ENCODE results near the gene DPY19L3.
"Not testable (repeated sequence)": the region's sequence is repeated elsewhere in the genome, so short reads cannot be mapped to it uniquely, and the experiment has no call there.

Gene DPY19L3

DNA sequence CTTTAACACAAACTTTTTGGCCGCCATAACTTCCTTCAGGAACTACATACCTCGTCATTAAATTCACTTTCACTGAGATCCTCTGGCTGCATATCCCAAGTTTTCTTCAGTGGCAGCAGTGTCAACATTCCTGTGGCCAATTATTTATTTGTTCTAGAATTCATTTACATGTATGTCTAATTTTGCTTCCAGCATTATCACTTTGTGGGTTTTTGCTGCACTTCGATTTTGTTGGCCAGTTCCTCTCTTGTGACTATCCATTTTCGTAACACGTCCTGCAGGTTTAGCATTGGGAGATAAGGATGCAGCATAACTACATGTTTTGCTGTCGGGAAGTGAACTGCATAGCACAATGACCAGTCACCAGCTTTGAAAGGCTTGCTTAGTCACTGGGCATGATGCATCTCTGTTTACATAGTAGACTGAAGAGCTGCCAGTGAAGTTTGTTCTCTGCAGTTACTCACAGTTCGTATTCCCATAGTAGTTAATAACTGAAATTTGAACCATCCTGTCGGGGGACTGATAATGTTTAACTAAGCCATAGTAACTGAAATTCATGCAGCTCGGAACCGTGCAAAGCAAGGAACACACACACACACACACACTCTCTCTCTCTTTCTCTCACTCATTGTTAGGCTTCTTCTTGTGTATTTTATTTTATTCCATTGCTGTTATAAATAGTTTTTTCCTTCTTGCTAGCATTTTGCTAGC lies 31.8 kb upstream of the DPY19L3 start:
- DNase-seq (ENCODE audit: low spot score in 2 of 2), result no peak
- Mint-ChIP-seq H3K4me3 (no peak overlapping the region), H3K4me1 (peaks cover 17% of the 10 kb centered on the region), H3K9me3 (no peaks in the 10 kb centered on the region), H3K36me3 (peaks cover 84% of the 10 kb centered on the region), H3K27ac (no peak overlapping the region)
- no peak for ATAC-seq

- Mint-ChIP-seq H3K4me1 (peaks cover 13% of the 10 kb centered on the region), H3K36me3 (peaks cover 91% of the 10 kb centered on the region)
- ATAC-seq; H3K9me3 Mint-ChIP-seq; H3K4me3 Mint-ChIP-seq; H3K27ac Mint-ChIP-seq; DNase-seq (ENCODE audit: low spot score in 2 of 2): not testable (repeated sequence)
These were observed 31.2 kb upstream of the DPY19L3 start for GRCh38 chr19:32374362-32374761.

GRCh38 chr19:32377088-32377487 lies 28.5 kb upstream of the DPY19L3 start:
- peaks cover 97% of the 10 kb centered on the region for H3K36me3 Mint-ChIP-seq
- not testable (repeated sequence) for H3K9me3 Mint-ChIP-seq, ATAC-seq

GRCh38 chr19:32380269-32380668 lies 25.3 kb upstream of the DPY19L3 start:
- Mint-ChIP-seq H3K9me3 (no peaks in the 10 kb centered on the region), H3K4me3 (no peak overlapping the region), H3K4me1 (no peaks in the 10 kb centered on the region), H3K36me3 (peaks cover 97% of the 10 kb centered on the region), H3K27ac (peak overlapping the region; percentile 46)
- ATAC-seq (no peak), DNase-seq (ENCODE audit: low spot score in 2 of 2) (no peak)

More at GRCh38 chr19:32377088-32377487, 28.5 kb upstream of the DPY19L3 start:
- not testable (repeated sequence) for H3K27ac Mint-ChIP-seq; H3K4me1 Mint-ChIP-seq; H3K4me3 Mint-ChIP-seq; DNase-seq (ENCODE audit: low spot score in 2 of 2)

- Mint-ChIP-seq H3K4me3 (no peak overlapping the region), H3K36me3 (peaks cover 29% of the 10 kb centered on the region), H3K9me3 (no peaks in the 10 kb centered on the region), H3K27ac (no peak overlapping the region), H3K4me1 (no peaks in the 10 kb centered on the region)
- ATAC-seq (no peak), DNase-seq (ENCODE audit: low spot score in 2 of 2) (no peak)
These were observed 17.7 kb upstream of the DPY19L3 start for GRCh38 chr19:32387701-32388392.

GRCh38 chr19:32388393-32388855 lies 17.1 kb upstream of the DPY19L3 start:
- H3K27ac Mint-ChIP-seq, result no peak overlapping the region
- H3K36me3 Mint-ChIP-seq, result peaks cover 26% of the 10 kb centered on the region
- no peak for DNase-seq (ENCODE audit: low spot score in 2 of 2)
- ATAC-seq, result no peak
- H3K9me3 Mint-ChIP-seq, result no peaks in the 10 kb centered on the region
- no peak overlapping the region for H3K4me3 Mint-ChIP-seq
- no peaks in the 10 kb centered on the region for H3K4me1 Mint-ChIP-seq

- H3K4me3 Mint-ChIP-seq, result no peak overlapping the region
- H3K4me1 Mint-ChIP-seq, result no peaks in the 10 kb centered on the region
These were observed 12.7 kb upstream of the DPY19L3 start for GRCh38 chr19:32392901-32393300.

DNA sequence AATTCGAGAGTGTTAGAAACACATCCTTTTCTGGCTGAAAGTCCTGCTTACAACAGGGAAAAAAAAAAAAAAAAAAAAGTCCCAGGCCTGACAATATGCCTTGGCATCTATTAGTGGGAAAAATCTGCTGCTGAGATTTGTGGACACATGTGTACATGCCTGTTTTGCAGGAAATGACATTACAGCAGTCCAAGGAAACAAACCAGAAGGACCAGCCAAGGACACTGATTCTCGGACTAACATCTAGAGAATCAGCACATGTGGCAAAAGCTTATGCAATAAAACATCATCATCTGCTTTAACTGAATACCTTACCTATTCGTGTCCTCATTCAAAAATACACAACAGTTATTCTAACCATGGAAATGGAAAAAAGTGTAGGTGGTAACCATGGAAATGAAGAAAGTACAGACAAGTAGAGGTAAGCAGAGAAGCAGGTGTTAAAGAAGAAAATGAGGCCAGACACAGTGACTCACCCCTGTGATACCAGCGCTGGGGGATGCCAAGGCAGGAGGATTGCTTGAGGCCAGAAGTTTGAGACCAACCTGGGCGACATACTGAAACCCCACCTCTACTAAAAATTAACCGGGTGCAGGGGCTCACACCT lies 9.4 kb upstream of the DPY19L3 start:
- ATAC-seq, result peak; percentile 53
- no peak overlapping the region for H3K27ac Mint-ChIP-seq

More at GRCh38 chr19:32392901-32393300, 12.7 kb upstream of the DPY19L3 start:
- DNase-seq (ENCODE audit: low spot score in 2 of 2) (no peak), ATAC-seq (no peak)
- Mint-ChIP-seq H3K9me3 (no peaks in the 10 kb centered on the region), H3K27ac (no peak overlapping the region), H3K36me3 (peaks cover 5% of the 10 kb centered on the region)

DNA sequence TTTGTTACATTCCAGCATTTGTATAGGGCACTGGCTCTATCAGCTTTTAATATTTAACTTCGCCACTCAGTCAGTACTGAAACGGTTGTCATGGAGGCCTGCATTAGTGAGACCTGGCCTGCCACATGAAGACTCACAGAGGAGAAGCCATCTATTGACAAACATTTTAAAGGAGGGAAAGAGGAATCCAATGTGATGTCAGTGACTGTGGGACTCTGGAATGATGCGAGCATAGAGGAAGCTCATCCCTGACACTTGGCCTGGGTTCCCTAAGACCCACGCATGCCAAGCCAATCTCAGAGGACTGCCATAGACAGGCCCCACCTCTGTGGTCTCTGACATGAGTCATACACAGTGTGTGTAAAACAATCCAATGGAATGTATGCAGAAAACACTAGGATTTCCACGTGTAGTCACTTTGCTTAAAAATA lies 7.9 kb upstream of the DPY19L3 start:
- H3K27ac Mint-ChIP-seq, result no peak overlapping the region
- peaks cover 5% of the 10 kb centered on the region for H3K36me3 Mint-ChIP-seq
- no peak for ATAC-seq
- H3K4me3 Mint-ChIP-seq, result no peak overlapping the region
- no peaks in the 10 kb centered on the region for H3K9me3 Mint-ChIP-seq
- H3K4me1 Mint-ChIP-seq, result no peaks in the 10 kb centered on the region
- DNase-seq (ENCODE audit: low spot score in 2 of 2), result no peak

More for the DNA sequence above, 9.4 kb upstream of the DPY19L3 start:
- no peak overlapping the region for H3K4me3 Mint-ChIP-seq
- peaks cover 5% of the 10 kb centered on the region for H3K36me3 Mint-ChIP-seq
- no peaks in the 10 kb centered on the region for H3K9me3 Mint-ChIP-seq
- no peaks in the 10 kb centered on the region for H3K4me1 Mint-ChIP-seq
- no peak for DNase-seq (ENCODE audit: low spot score in 2 of 2)

DNA sequence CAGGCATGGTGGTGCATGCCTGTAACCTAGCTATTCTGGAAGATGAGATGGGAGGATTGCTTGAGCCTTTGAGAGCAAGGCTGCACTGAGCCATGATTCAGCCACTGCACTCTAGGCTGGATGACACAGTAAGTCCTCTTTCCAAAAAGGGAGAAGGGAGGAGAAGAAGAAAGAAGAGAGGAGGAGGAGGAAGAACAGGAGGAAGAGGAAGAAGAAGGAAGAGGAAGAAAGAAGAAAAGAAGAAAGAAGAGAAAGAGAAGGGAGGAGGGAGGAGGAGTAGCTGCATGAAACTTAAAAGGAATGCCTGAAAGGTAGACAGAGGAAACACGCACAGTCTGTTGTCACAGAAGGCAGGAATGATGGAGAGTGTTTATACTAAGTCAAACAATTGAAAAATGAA lies 3.6 kb upstream of the DPY19L3 start:
- no peak for DNase-seq (ENCODE audit: low spot score in 2 of 2)
- Mint-ChIP-seq H3K4me1 (peaks cover 7% of the 10 kb centered on the region), H3K9me3 (no peaks in the 10 kb centered on the region), H3K27ac (no peak overlapping the region), H3K36me3 (peaks cover 5% of the 10 kb centered on the region), H3K4me3 (no peak overlapping the region)
- ATAC-seq, result no peak

- Mint-ChIP-seq H3K27ac (no peak overlapping the region), H3K9me3 (no peaks in the 10 kb centered on the region), H3K4me1 (peaks cover 12% of the 10 kb centered on the region), H3K36me3 (peaks cover 5% of the 10 kb centered on the region), H3K4me3 (peak overlapping the region; percentile 76)
- DNase-seq (ENCODE audit: low spot score in 2 of 2), result no peak
- ATAC-seq, result no peak
These were observed 2.1 kb upstream of the DPY19L3 start for GRCh38 chr19:32403291-32403995.

DNA sequence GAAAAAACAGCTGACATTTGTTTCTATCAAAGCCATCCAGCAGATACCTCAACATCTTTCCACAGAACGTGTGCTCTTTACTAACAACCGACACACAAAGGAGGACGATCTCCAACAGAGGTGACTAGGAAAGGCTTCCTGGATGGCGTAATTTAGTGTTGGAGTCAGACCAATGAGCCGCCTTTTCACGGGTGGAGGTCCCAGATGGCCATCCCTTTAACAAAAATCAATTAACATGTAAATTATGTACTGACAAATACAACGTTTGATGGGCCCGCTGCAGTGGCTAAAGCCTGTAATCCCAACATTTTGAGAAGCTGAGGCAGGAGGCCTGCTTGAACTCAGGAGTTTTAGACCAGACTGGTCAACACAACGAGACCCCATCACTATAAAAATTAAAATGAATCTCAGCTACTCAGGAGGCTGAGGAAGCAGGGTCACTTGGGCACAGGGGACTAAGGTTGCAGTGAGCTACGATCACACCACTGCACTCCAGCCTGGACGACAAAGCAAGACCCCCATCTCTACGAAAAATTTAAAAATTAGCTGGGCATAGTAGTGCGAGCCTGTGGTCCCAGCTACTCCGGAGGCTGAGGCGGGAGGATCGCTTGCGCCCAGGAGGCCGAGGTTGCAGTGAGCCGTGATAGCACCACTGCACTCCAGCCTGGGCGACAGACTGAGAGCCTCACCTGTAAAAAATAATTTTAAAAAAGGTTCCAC lies 1.2 kb upstream of the DPY19L3 start:
- H3K4me1 Mint-ChIP-seq, result peaks cover 12% of the 10 kb centered on the region
- ATAC-seq (no peak), DNase-seq (ENCODE audit: low spot score in 2 of 2) (no peak)
- H3K4me3 Mint-ChIP-seq, result peak overlapping the region; percentile 76
- H3K36me3 Mint-ChIP-seq, result peaks cover 5% of the 10 kb centered on the region
- H3K9me3 Mint-ChIP-seq, result no peaks in the 10 kb centered on the region
- peak overlapping the region; percentile 93 for H3K27ac Mint-ChIP-seq

GRCh38 chr19:32404933-32405430 lies 588 bp upstream of the DPY19L3 start:
- Mint-ChIP-seq H3K4me3 (peak overlapping the region; percentile 76), H3K36me3 (peaks cover 5% of the 10 kb centered on the region), H3K4me1 (peaks cover 12% of the 10 kb centered on the region), H3K9me3 (no peaks in the 10 kb centered on the region), H3K27ac (peak overlapping the region; percentile 93)
- ATAC-seq (peak; percentile 4), DNase-seq (ENCODE audit: low spot score in 2 of 2) (no peak)

- H3K9me3 Mint-ChIP-seq, result no peaks in the 10 kb centered on the region
- ATAC-seq (no peak), DNase-seq (ENCODE audit: low spot score in 2 of 2) (no peak)
- peaks cover 15% of the 10 kb centered on the region for H3K36me3 Mint-ChIP-seq
- H3K27ac Mint-ChIP-seq, result peak overlapping the region; percentile 93
- peaks cover 12% of the 10 kb centered on the region for H3K4me1 Mint-ChIP-seq
- H3K4me3 Mint-ChIP-seq, result peak overlapping the region; percentile 76
These were observed 812 bp downstream of the DPY19L3 start for GRCh38 chr19:32406161-32407003.
